DOHH2 (cell line): Measurements from ENCODE around the gene CADPS2.

Experiments
- CTCF ChIP-seq: fragments of 200-600 bp; sonication (generic); IDR thresholded peaks from one replicate; pipeline ENCODE4 v1.5.1; 2014; ENCODE audit warnings: antibody characterized with exemption, mild to moderate bottlenecking, low read depth, low read length; ENCODE audit not compliant: poor library complexity, severe bottlenecking
- EZH2phosphoT487 ChIP-seq: fragments of 200-600 bp; sonication (generic); IDR thresholded peaks from 2 replicates; pipeline ENCODE4 v1.6.1; 2017; ENCODE audit warnings: borderline replicate concordance, mild to moderate bottlenecking, antibody characterized with exemption, low read length, moderate library complexity, mixed read lengths

DNA sequence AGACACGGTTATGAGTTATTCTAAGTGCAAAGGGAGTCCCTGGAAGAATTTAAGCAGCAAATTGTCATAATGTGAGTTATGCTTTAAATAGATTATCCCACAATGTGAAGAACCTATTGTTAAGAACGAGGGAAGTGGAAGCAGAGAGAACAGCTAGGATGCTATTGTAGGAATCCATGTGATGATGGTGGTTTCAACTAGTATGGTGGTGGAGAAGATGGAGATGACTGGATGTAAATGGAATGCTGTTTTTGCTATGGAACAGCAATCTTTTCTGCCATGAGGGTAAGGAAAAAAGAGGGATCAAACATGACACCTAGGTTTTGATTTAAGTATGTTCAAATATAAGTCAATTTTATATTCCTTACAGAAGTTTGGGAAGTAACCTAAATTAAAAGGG, 378.7 kb downstream of the CADPS2 start:
- TF ChIP-seq CTCF (no peak), EZH2phosphoT487 (no peak)
